ENCODE measurements around the gene CTIF.
A peak's percentile ranks its signal among the peaks of the same experiment; 100 is the strongest.

- peak; percentile 83 for TF ChIP-seq CTCF (IDR thresholded peaks at IDR 0.05)
- TF ChIP-seq EP300 (IDR thresholded peaks at IDR 0.05; ENCODE audit: borderline replicate concordance in 1 of 2, low read depth in 1 of 2, low read length in 1 of 2) = no peak
- TF ChIP-seq RAD21 (IDR thresholded peaks at IDR 0.05; ENCODE audit: low read length) = peak; percentile 84
- no peak for TF ChIP-seq GABPA (IDR thresholded peaks at IDR 0.05; ENCODE audit: low read depth)
- no peak for TF ChIP-seq YY1 (IDR thresholded peaks at IDR 0.05; ENCODE audit: low read depth)
- no peak for TF ChIP-seq REST (IDR thresholded peaks at IDR 0.05; ENCODE audit: low read depth, low read length)
These were observed 125.4 kb downstream of the CTIF start for GRCh38 chr18:48663931-48664847.

All from SK-N-SH (cell line).